Mammary epithelial cell (primary cell): ENCODE measurements around the gene ABCA1.

Source experiments
- CTCF ChIP-seq, 2 donors: IDR thresholded peaks in 1 of 2; conservative IDR thresholded peaks in 1 of 2; 2 replicates each; pipeline ENCODE4 v1.5.1; 2011 to 2012; ENCODE audit warnings: inconsistent platforms in 2 of 2, low read length in 2 of 2, mild to moderate bottlenecking in 2 of 2, control low read depth in 1 of 2, low read depth in 1 of 2; ENCODE audit not compliant: insufficient read depth in 1 of 2; ENCODE audit errors: extremely low read depth in 1 of 2
- EZH2 ChIP-seq: IDR thresholded peaks from 2 replicates; pipeline ENCODE4 v1.6.1; 2012; ENCODE audit warnings: low read length, inconsistent platforms, borderline replicate concordance

- TF ChIP-seq EZH2 (no peak), CTCF (conservative IDR thresholded peaks at IDR 0.05 in 1 of 2, IDR thresholded peaks at IDR 0.05 in 1 of 2; ENCODE audit: extremely low read depth in 1 of 2, insufficient read depth in 1 of 2, low read depth in 1 of 2, low read length in 2 of 2) (no peak)
Measured at GRCh38 chr9:104805441-104805840, 122.5 kb downstream of the ABCA1 start.
